Measurements from ENCODE around the gene PXN.

The PXN gene

GRCh38 chr12:120265473-120266179 is at the start of gene PXN:
Gene PXN (minus strand): TSS chr12:120265730. CDS start chr12:120265629, 101 bp downstream.
- peak within 1 kb of the TSS; percentile 75 to 97 (median 91) for H3K9ac ChIP-seq (ENCODE audit: low read length in 5 of 5)
- H3K27me3 ChIP-seq (ENCODE audit: control insufficient read depth in 5 of 5, insufficient read depth in 4 of 5, low read length in 5 of 5) = no peaks in the 10 kb centered on the region
- H3K4me1 ChIP-seq (ENCODE audit: control insufficient read depth in 5 of 5, insufficient read depth in 5 of 5, low read length in 5 of 5) = peaks cover 15 to 57% (median 45%) of the 10 kb centered on the region in 5 donors
- H3K36me3 ChIP-seq (ENCODE audit: control insufficient read depth in 5 of 5, insufficient read depth in 5 of 5, low read length in 5 of 5) = no peaks in the 10 kb centered on the region
- peak within 1 kb of the TSS; percentile 71 to 85 (median 81) for H3K4me3 ChIP-seq (ENCODE audit: low read depth in 1 of 5, low read length in 5 of 5)
- H3K27ac ChIP-seq (ENCODE audit: low read depth, low read length) = peak within 1 kb of the TSS; percentile 90
- no peaks in the 10 kb centered on the region for H3K9me3 ChIP-seq (ENCODE audit: control insufficient read depth in 5 of 5, low read length in 5 of 5)

DNA sequence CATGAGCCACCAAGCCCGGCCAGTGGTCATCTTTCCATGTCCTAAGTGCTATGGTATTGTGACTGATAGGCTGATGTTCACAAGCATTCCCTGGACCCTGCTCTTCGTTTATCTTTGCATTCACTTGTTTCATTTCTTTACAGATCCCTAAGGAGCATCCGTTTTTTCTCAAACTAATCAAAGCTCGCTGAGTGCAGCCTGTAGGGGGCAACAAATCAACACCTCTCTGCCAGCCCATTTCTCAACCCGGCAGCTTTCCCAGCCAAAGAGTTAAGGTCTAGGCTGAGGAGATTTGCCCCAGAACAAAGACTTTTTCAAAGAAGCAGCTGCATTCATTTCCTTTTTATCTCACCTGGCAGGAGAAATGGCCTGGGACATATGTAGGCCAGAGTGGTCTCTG is 48.7 kb upstream of the PXN start:
- no peak overlapping the region for H3K27ac ChIP-seq (ENCODE audit: low read depth, low read length)

GRCh38 chr12:120301962-120302815 is 36.7 kb upstream of the PXN start, which contains the start of gene SIRT4:
Gene SIRT4 (plus strand): TSS chr12:120302321. CDS start chr12:120303562, 1,241 bp downstream.
- Histone ChIP-seq H3K4me1 (ENCODE audit: control insufficient read depth in 5 of 5, insufficient read depth in 5 of 5, low read length in 5 of 5) (peaks cover 0 to 9% (median 6%) of the 10 kb centered on the region in 5 donors), H3K9ac (ENCODE audit: low read length in 5 of 5) (peak within 1 kb of the TSS; percentile 74 to 88 (median 84)), H3K27ac (ENCODE audit: low read depth, low read length) (peak within 1 kb of the TSS; percentile 78), H3K27me3 (ENCODE audit: control insufficient read depth in 5 of 5, insufficient read depth in 4 of 5, low read length in 5 of 5) (no peaks in the 10 kb centered on the region), H3K36me3 (ENCODE audit: control insufficient read depth in 5 of 5, insufficient read depth in 5 of 5, low read length in 5 of 5) (peaks cover 0 to 2% (median 0%) of the 10 kb centered on the region in 5 donors), H3K4me3 (ENCODE audit: low read depth in 1 of 5, low read length in 5 of 5) (peak within 1 kb of the TSS; percentile 78 to 100 (median 93)), H3K9me3 (ENCODE audit: control insufficient read depth in 5 of 5, low read length in 5 of 5) (no peaks in the 10 kb centered on the region)

More for the DNA sequence above, 48.7 kb upstream of the PXN start:
- H3K9me3 ChIP-seq (ENCODE audit: control insufficient read depth in 5 of 5, low read length in 5 of 5) = no peaks in the 10 kb centered on the region
- no peaks in the 10 kb centered on the region for H3K36me3 ChIP-seq (ENCODE audit: control insufficient read depth in 5 of 5, insufficient read depth in 5 of 5, low read length in 5 of 5)
- H3K4me3 ChIP-seq (ENCODE audit: low read depth in 1 of 5, low read length in 5 of 5) = no peak overlapping the region
- H3K9ac ChIP-seq (ENCODE audit: low read length in 5 of 5) = no peak overlapping the region
- peaks cover 0 to 14% (median 13%) of the 10 kb centered on the region in 5 donors for H3K4me1 ChIP-seq (ENCODE audit: control insufficient read depth in 5 of 5, insufficient read depth in 5 of 5, low read length in 5 of 5)
- no peaks in the 10 kb centered on the region for H3K27me3 ChIP-seq (ENCODE audit: control insufficient read depth in 5 of 5, insufficient read depth in 4 of 5, low read length in 5 of 5)

GRCh38 chr12:120292661-120293531 is 27.4 kb upstream of the PXN start, which contains the start of gene RNU4-1:
Gene RNU4-1 (minus strand): TSS chr12:120293237.
- Histone ChIP-seq H3K9me3 (ENCODE audit: control insufficient read depth in 5 of 5, low read length in 5 of 5) (no peaks in the 10 kb centered on the region), H3K36me3 (ENCODE audit: control insufficient read depth in 5 of 5, insufficient read depth in 5 of 5, low read length in 5 of 5) (no peaks in the 10 kb centered on the region), H3K4me1 (ENCODE audit: control insufficient read depth in 5 of 5, insufficient read depth in 5 of 5, low read length in 5 of 5) (peaks cover 5 to 26% (median 19%) of the 10 kb centered on the region in 5 donors), H3K4me3 (ENCODE audit: low read depth in 1 of 5, low read length in 5 of 5) (peak within 1 kb of the TSS; percentile 67 to 83 (median 69)), H3K27ac (ENCODE audit: low read depth, low read length) (peak within 1 kb of the TSS; percentile 97), H3K9ac (ENCODE audit: low read length in 5 of 5) (peak within 1 kb of the TSS; percentile 76 to 88 (median 82)), H3K27me3 (ENCODE audit: control insufficient read depth in 5 of 5, insufficient read depth in 4 of 5, low read length in 5 of 5) (no peaks in the 10 kb centered on the region)

DNA sequence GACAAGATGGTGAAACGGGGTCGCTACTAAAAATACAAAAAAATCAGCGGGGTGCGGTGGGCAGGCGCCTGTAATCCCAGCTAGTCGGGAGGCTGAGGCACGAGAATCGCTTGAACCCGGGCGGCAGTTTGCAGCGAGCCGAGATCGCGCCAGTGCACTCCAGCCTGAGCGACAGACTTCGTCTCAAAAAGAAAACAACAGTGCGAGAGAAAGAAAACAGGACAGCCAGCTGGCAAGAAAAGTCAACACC is 26.8 kb upstream of the PXN start:
- Histone ChIP-seq H3K27me3 (ENCODE audit: control insufficient read depth in 5 of 5, insufficient read depth in 4 of 5, low read length in 5 of 5) (no peaks in the 10 kb centered on the region), H3K27ac (ENCODE audit: low read depth, low read length) (peak overlapping the region; percentile 97), H3K4me3 (ENCODE audit: low read depth in 1 of 5, low read length in 5 of 5) (peak overlapping the region; percentile 67 to 83 (median 69)), H3K4me1 (ENCODE audit: control insufficient read depth in 5 of 5, insufficient read depth in 5 of 5, low read length in 5 of 5) (peaks cover 5 to 26% (median 19%) of the 10 kb centered on the region in 5 donors), H3K9me3 (ENCODE audit: control insufficient read depth in 5 of 5, low read length in 5 of 5) (no peaks in the 10 kb centered on the region), H3K36me3 (ENCODE audit: control insufficient read depth in 5 of 5, insufficient read depth in 5 of 5, low read length in 5 of 5) (no peaks in the 10 kb centered on the region), H3K9ac (ENCODE audit: low read length in 5 of 5) (peak overlapping the region; percentile 8 to 88 (median 79))

GRCh38 chr12:120290609-120291305 is 25.2 kb upstream of the PXN start:
- H3K27me3 ChIP-seq (ENCODE audit: control insufficient read depth in 5 of 5, insufficient read depth in 4 of 5, low read length in 5 of 5) = no peaks in the 10 kb centered on the region
- H3K27ac ChIP-seq (ENCODE audit: low read depth, low read length) = peak overlapping the region; percentile 97
- H3K4me1 ChIP-seq (ENCODE audit: control insufficient read depth in 5 of 5, insufficient read depth in 5 of 5, low read length in 5 of 5) = peaks cover 5 to 26% (median 19%) of the 10 kb centered on the region in 5 donors
- H3K9ac ChIP-seq (ENCODE audit: low read length in 5 of 5) = peak overlapping the region; percentile 30 to 86 (median 57)
- peak overlapping the region; percentile 14 to 53 (median 38) for H3K4me3 ChIP-seq (ENCODE audit: low read depth in 1 of 5, low read length in 5 of 5)
- no peaks in the 10 kb centered on the region for H3K36me3 ChIP-seq (ENCODE audit: control insufficient read depth in 5 of 5, insufficient read depth in 5 of 5, low read length in 5 of 5)
- no peaks in the 10 kb centered on the region for H3K9me3 ChIP-seq (ENCODE audit: control insufficient read depth in 5 of 5, low read length in 5 of 5)

GRCh38 chr12:120287491-120287890 is 22.0 kb upstream of the PXN start:
- Histone ChIP-seq H3K27me3 (ENCODE audit: control insufficient read depth in 5 of 5, insufficient read depth in 4 of 5, low read length in 5 of 5) (no peaks in the 10 kb centered on the region), H3K9me3 (ENCODE audit: control insufficient read depth in 5 of 5, low read length in 5 of 5) (no peaks in the 10 kb centered on the region), H3K36me3 (ENCODE audit: control insufficient read depth in 5 of 5, insufficient read depth in 5 of 5, low read length in 5 of 5) (no peaks in the 10 kb centered on the region), H3K4me1 (ENCODE audit: control insufficient read depth in 5 of 5, insufficient read depth in 5 of 5, low read length in 5 of 5) (peaks cover 5 to 16% (median 15%) of the 10 kb centered on the region in 5 donors), H3K9ac (ENCODE audit: low read length in 5 of 5) (no peak overlapping the region), H3K4me3 (ENCODE audit: low read depth in 1 of 5, low read length in 5 of 5) (no peak overlapping the region), H3K27ac (ENCODE audit: low read depth, low read length) (no peak overlapping the region)

- Histone ChIP-seq H3K27ac (ENCODE audit: low read depth, low read length) (no peak overlapping the region), H3K36me3 (ENCODE audit: control insufficient read depth in 5 of 5, insufficient read depth in 5 of 5, low read length in 5 of 5) (no peaks in the 10 kb centered on the region), H3K4me3 (ENCODE audit: low read depth in 1 of 5, low read length in 5 of 5) (no peak overlapping the region), H3K27me3 (ENCODE audit: control insufficient read depth in 5 of 5, insufficient read depth in 4 of 5, low read length in 5 of 5) (no peaks in the 10 kb centered on the region), H3K4me1 (ENCODE audit: control insufficient read depth in 5 of 5, insufficient read depth in 5 of 5, low read length in 5 of 5) (peaks cover 3 to 13% (median 11%) of the 10 kb centered on the region in 5 donors), H3K9ac (ENCODE audit: low read length in 5 of 5) (no peak overlapping the region), H3K9me3 (ENCODE audit: control insufficient read depth in 5 of 5, low read length in 5 of 5) (no peaks in the 10 kb centered on the region)
Observed at GRCh38 chr12:120286768-120287490, 21.4 kb upstream of the PXN start.

DNA sequence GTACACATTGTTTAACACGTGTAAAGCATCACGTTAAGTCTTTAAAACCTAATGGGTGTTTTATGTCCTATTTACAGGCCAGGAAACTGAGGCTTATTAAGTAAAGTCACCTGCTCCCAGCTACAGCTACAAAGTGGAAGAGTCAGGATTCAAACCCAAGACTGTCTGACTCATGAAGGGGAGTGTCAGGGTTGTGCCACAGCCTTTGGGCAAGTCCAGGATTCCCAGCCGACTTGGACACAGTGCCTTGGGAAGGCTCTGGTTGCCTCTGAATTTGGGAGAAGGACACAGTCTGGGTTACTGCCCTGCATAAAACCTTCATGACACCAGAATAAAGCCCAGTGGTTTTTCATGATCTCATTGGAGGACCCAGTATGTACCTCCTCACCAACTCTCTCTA is 18.9 kb upstream of the PXN start:
- H3K4me3 ChIP-seq (ENCODE audit: low read depth in 1 of 5, low read length in 5 of 5) = no peak overlapping the region
- no peaks in the 10 kb centered on the region for H3K9me3 ChIP-seq (ENCODE audit: control insufficient read depth in 5 of 5, low read length in 5 of 5)
- no peaks in the 10 kb centered on the region for H3K36me3 ChIP-seq (ENCODE audit: control insufficient read depth in 5 of 5, insufficient read depth in 5 of 5, low read length in 5 of 5)
- H3K27ac ChIP-seq (ENCODE audit: low read depth, low read length) = no peak overlapping the region
- no peak overlapping the region for H3K9ac ChIP-seq (ENCODE audit: low read length in 5 of 5)
- no peaks in the 10 kb centered on the region for H3K27me3 ChIP-seq (ENCODE audit: control insufficient read depth in 5 of 5, insufficient read depth in 4 of 5, low read length in 5 of 5)
- H3K4me1 ChIP-seq (ENCODE audit: control insufficient read depth in 5 of 5, insufficient read depth in 5 of 5, low read length in 5 of 5) = peaks cover 0 to 5% (median 0%) of the 10 kb centered on the region in 5 donors

All from subcutaneous abdominal adipose tissue (tissue), 5 donors.